Colonic mucosa (tissue), 4 donors: ENCODE measurements around the gene ALPK3. TPM values are rescaled to one million over a fixed set of nuclear protein-coding genes. Genes with fewer than 3 reads are reported as not detected.

ENCODE experiments used
- DNase-seq: peaks from one replicate; pipeline ENCODE4 v3.0.0-alpha.2; 2020
- H3K27ac ChIP-seq: fragments of 200-600 bp; one replicate; pipeline ENCODE4 v1.8.0; 2021
- H3K27me3 ChIP-seq: fragments of 200-600 bp; one replicate; pipeline ENCODE4 v1.8.0; 2021
- H3K36me3 ChIP-seq: fragments of 200-600 bp; one replicate; pipeline ENCODE4 v1.8.0; 2021
- H3K4me1 ChIP-seq: fragments of 200-600 bp; one replicate; pipeline ENCODE4 v1.8.0; 2021; ENCODE audit warnings: mild to moderate bottlenecking
- H3K4me3 ChIP-seq: fragments of 200-600 bp; one replicate; pipeline ENCODE4 v1.8.0; 2021
- H3K9ac ChIP-seq, 2 donors: one replicate each; pipeline ENCODE4 v1.7.0; 2013; ENCODE audit warnings: control low read depth in 2 of 2, low read depth in 2 of 2, low read length in 2 of 2
- H3K9me3 ChIP-seq: fragments of 200-600 bp; one replicate; pipeline ENCODE4 v1.8.0; 2021
- intact Hi-C: fragments of 100-400 bp; cut with DNase I; formaldehyde crosslinking; loops from one replicate; pipeline ENCODE4 v1.14.1; 2022
- total RNA-seq, 2 donors: library from RNA; stranded (reverse); fragmentation: NEBNext Ultra II Directional in 1 of 2; extraction: Animal tissue kit (Norgen Biotek cat#: 25700) in 1 of 2; gene quantifications; one replicate each; pipeline ENCODE4 v1.2.1, GENCODE V29; 2021
- TF ChIP-seq, protein P1 (sequence below): fragments of 200-600 bp; IDR thresholded peaks from one replicate; pipeline ENCODE4 v1.8.0; 2022; ENCODE audit warnings: antibody characterized with exemption, mild to moderate bottlenecking
- donor health status: healthy.
- donor health status: DM: no; HTN: no; CAD: no.
- donor health status: DM: no; HTN: no; CAD: no.

ALPK3 gene
- total RNA-seq, 2 donors from 2014 or later, result 0.74 to 2.4 TPM

DNA sequence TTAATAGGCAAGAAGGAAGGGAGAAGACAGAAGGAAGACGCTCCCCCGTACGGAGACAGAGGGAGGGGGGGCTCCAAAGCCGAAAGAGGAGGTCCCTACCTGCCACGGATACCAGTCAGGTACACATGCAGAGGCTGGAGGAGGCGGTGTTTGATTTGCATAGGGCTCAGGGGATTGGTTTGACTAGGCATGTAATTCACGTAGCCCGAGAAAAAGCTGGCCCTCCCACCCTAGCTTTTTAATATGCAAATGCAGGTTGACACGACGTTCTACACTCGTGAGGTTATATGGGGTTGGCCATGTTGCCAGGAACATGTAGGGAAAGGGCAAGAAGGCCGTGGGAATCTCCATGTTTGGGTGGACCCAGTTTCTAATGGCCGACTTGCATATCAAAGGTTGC, 39.0 kb upstream of the ALPK3 start:
- intact Hi-C loops, result no loop called here
- H3K36me3 ChIP-seq, result peaks cover 2% of the 10 kb centered on the region
- H3K4me1 ChIP-seq, result no peaks in the 10 kb centered on the region
- H3K9me3 ChIP-seq, result no peaks in the 10 kb centered on the region
- H3K9ac ChIP-seq, result no peak overlapping the region
- H3K4me3 ChIP-seq, result no peak overlapping the region
- H3K27me3 ChIP-seq, result no peaks in the 10 kb centered on the region
- H3K27ac ChIP-seq, result no peak overlapping the region
- TF ChIP-seq, protein P1, sequence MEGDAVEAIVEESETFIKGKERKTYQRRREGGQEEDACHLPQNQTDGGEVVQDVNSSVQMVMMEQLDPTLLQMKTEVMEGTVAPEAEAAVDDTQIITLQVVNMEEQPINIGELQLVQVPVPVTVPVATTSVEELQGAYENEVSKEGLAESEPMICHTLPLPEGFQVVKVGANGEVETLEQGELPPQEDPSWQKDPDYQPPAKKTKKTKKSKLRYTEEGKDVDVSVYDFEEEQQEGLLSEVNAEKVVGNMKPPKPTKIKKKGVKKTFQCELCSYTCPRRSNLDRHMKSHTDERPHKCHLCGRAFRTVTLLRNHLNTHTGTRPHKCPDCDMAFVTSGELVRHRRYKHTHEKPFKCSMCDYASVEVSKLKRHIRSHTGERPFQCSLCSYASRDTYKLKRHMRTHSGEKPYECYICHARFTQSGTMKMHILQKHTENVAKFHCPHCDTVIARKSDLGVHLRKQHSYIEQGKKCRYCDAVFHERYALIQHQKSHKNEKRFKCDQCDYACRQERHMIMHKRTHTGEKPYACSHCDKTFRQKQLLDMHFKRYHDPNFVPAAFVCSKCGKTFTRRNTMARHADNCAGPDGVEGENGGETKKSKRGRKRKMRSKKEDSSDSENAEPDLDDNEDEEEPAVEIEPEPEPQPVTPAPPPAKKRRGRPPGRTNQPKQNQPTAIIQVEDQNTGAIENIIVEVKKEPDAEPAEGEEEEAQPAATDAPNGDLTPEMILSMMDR, result no peak
- no peak for DNase-seq

DNA sequence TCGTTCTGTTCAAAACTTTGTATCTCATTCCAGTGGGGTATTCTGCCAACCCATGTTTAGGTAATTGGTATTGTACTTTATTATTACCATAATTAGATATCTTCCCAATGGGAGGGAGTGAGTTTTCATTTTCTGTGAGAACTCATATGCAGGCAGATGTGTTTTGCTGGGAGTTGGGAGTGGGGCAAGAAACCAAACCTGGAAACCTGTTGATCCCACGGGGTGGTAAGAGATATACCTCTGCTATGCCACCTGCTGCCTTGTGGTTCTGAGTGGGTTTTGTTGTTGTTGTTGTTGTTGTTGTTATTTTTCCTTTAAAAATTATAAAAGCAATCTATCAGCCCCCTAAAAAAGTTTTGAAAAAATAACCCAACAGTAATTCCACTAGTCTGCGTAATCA, 36.7 kb upstream of the ALPK3 start:
- H3K27me3 ChIP-seq, result no peaks in the 10 kb centered on the region
- no peaks in the 10 kb centered on the region for H3K4me1 ChIP-seq
- H3K4me3 ChIP-seq, result no peak overlapping the region
- H3K27ac ChIP-seq, result no peak overlapping the region
- H3K9ac ChIP-seq, result no peak overlapping the region
- H3K9me3 ChIP-seq, result no peaks in the 10 kb centered on the region
- peaks cover 11% of the 10 kb centered on the region for H3K36me3 ChIP-seq
- TF ChIP-seq, protein P1, result no peak
- intact Hi-C loops, result no loop called here
- DNase-seq, result no peak

DNA sequence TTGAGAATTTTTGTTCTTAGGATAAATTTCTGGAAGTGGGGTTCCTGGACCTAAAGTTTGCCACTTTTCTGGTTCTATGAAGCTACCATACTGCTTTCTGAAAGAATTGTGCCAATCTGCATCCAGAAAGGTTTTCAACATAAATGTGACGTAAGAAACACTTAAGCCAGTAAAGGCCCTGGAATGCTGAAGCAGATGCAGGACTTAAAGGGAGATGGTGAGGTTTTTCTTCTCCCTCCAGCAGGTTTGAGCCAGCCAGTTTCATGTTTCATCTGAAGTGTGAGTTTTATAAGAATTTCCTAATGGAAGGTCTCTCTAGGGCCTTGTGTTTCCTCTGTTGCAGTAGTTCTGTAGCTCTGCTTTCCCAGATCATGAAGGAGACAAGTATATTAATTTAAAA, 35.7 kb upstream of the ALPK3 start:
- peaks cover 14% of the 10 kb centered on the region for H3K36me3 ChIP-seq

GRCh38 chr15:84782346-84782745, 34.8 kb upstream of the ALPK3 start:
- H3K27me3 ChIP-seq, result no peaks in the 10 kb centered on the region

More for the DNA sequence above, 35.7 kb upstream of the ALPK3 start:
- H3K9me3 ChIP-seq, result no peaks in the 10 kb centered on the region
- intact Hi-C loops, result no loop called here
- H3K4me1 ChIP-seq, result no peaks in the 10 kb centered on the region
- no peaks in the 10 kb centered on the region for H3K27me3 ChIP-seq
- H3K9ac ChIP-seq, result no peak overlapping the region
- no peak overlapping the region for H3K4me3 ChIP-seq
- no peak overlapping the region for H3K27ac ChIP-seq
- no peak for DNase-seq
- TF ChIP-seq, protein P1, result no peak

DNA sequence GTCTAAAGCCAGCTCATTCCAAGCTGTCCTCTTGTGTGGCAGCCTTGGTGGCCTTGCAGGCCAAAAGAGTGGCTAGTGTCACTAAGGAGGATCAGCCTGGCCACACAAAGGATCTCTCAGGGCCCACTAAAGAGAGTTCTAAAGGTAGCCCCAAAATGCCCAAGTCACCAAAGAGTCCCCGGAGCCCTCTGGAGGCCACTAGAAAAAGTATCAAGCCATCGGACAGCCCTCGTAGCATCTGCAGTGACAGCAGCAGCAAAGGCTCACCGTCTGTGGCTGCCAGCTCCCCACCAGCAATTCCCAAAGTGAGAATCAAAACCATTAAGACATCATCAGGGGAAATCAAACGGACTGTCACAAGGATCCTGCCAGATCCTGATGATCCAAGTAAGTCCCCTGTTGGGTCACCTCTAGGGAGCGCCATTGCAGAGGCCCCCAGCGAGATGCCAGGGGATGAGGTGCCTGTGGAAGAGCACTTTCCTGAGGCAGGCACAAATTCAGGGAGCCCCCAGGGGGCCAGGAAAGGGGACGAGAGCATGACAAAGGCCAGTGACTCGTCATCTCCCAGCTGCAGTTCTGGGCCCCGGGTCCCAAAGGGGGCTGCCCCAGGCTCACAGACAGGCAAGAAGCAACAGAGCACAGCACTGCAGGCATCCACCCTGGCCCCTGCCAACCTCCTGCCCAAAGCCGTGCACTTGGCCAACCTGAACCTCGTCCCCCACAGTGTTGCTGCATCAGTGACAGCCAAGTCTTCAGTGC, 33.5 kb upstream of the ALPK3 start:
- Histone ChIP-seq H3K4me3 (no peak overlapping the region), H3K9ac (no peak overlapping the region), H3K27me3 (no peaks in the 10 kb centered on the region), H3K36me3 (peaks cover 14% of the 10 kb centered on the region), H3K9me3 (no peaks in the 10 kb centered on the region), H3K27ac (no peak overlapping the region), H3K4me1 (no peaks in the 10 kb centered on the region)
- no peak for DNase-seq
- TF ChIP-seq, protein P1, result no peak
- intact Hi-C loops, result no loop called here

More at GRCh38 chr15:84782346-84782745, 34.8 kb upstream of the ALPK3 start:
- Histone ChIP-seq H3K27ac (no peak overlapping the region), H3K9ac (no peak overlapping the region), H3K9me3 (no peaks in the 10 kb centered on the region), H3K4me1 (no peaks in the 10 kb centered on the region), H3K36me3 (peaks cover 14% of the 10 kb centered on the region), H3K4me3 (no peak overlapping the region)
- intact Hi-C loops, result no loop called here
- TF ChIP-seq, protein P1, result no peak
- no peak for DNase-seq
